GM19351 (cell line): ENCODE results near the gene POC5.
A peak's percentile ranks its signal among the peaks of the same experiment; 100 is the strongest.

ENCODE experiments used
- ATAC-seq: cut with Tn5 transposase; IDR thresholded peaks from one replicate; pipeline ENCODE4 v1.9.1; 2021; ENCODE audit warnings: mild to moderate bottlenecking, moderate library complexity; ENCODE audit not compliant: unreplicated experiment

POC5 gene

DNA sequence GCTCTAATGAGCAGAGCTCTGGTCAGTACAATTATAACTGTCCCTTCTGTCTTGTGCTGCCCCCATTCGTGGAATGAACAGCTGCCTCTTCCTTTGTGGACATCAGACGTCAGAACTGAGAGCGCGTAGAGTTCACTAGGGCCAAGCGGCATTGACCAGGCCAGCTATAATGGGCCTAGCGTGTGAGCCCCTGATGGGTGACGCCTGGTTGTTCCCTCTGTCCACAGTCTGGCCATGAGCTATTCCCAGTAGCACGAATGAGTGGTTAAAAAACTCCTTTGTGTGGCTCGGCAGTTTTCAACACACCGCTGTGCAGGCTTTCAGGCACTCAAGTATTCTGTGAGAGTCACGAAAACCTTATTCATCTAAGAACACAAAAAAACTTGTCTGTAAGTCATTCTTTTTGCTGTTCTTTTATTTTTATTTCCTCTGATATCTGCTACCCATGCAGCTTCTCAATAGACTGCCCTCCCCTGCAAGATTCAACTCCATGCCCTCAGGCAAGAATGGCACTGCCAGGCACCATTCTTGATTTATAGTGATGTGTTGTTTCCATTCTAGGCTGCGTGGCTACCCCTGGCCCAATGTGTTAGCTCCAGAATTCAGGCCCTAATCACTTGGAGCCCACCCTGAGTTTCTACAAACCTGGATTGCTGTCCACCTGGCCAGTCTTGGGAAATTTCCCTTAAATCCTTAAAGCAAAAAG is 53.5 kb downstream of the POC5 start:
- no peak for ATAC-seq

DNA sequence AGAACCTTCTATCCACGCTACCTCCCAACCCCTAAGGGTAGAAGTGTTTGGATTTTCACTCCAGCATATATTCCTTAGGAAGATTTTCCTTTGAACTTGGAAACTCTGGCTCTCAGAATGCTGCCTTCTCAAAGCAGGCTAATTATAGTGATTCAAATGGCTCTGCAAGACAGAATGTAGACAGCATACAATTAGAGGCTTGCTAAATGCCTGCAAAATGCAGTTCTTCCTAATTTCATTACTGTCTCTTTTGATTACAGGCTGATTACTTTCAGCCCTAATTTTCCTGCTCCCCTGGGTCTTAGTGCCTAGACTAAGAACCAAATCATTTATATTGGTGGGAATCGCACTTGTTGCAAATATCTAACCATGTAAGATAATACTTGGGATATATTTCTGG is 55.2 kb downstream of the POC5 start:
- ATAC-seq: no peak

DNA sequence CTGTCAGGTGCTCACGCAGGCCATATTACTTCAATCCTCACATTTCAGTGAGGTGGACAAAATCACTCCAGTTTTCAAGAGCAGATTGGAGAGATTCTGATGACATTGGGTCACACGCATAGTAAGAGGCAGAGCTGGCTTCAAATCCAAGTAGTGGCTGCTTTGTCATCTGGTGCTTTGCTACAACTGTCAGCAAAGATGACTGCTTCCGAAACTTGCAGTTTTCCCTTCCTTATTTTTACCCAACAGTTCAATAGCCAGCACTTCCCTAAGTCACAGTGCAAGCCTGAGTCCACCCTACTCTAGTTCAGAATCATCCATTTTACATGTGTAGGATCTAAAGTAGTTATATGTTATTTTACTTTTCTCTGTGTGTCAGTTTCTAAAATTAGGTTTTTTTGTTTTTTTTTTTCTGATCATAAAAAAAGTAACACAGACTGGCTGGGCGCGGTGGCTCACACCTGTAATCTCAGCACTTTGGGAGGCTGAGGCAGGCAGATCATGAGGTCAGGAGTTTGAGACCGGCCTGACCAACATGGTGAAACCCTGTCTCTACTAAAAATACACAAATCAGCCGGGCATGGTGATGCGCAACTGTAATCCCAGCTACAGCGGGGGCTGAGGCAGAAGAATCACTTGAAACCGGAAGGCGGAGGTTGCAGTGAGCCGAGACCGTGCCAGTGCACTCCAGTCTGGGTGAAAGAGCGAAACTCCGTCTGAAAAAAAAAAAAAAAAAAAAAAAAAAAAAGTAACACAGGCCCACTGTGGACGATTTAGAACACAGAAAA is 56.4 kb downstream of the POC5 start:
- ATAC-seq: peak; percentile 70

DNA sequence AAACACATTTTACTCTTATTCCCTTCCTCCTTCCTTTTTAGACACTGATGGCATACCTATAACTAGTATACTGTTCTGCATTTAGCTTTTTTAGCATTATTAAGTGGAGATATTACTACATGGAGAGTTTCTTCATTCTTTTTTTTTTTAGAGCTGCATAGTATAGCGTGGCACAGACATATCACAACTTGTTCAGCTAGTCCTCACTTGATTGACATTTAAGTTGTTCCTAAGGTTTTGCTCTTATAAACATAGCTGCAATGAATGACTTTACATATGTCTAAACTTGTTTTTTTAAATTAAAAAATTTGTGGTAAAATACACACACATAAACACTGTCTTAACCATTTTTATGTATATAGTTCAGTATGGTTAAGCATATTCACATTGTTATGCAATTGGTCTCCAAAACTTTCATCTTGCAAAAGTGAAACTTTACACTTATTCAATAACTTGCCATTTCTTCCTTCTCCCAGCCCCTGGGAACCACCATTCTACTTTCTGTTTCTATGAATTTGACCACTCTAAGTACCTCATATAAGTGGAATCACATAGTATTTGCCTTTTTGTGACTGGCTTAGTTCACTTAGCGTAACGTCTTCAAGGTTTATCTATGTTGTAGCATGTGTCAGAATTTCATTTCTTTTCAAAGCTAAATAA is 57.3 kb downstream of the POC5 start:
- no peak for ATAC-seq

- ATAC-seq: no peak
Observed at GRCh38 chr5:75656311-75657003, 60.8 kb downstream of the POC5 start.

DNA sequence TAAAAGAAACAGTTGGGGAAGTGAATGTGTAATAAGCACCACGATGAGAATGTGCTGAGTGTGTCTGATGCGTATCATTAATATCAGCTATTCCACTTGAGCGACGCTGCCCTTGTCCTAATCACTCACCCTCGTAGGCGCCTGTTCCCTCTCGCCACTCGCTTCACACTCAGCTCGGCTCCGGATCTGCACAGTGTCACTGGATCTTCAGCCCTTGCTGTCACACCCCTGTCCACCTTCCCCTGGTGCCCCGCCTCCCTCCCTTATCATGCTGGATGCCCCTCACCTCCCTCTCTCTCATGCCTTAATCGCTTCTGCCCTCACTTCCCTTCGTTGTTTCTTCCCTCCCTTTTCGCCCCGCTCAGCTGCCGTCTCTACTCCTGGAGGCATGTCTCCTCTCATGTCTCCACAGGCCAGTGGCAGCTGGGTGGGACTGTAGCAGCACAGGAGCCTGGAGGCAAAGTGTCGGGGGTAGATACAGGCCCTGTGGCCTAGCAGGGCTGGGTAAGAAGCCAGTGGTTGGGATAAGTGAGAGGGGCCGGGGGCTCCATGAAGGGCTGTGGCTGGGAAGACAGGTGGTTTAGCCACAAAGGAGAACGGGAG is 62.4 kb downstream of the POC5 start:
- no peak for ATAC-seq

DNA sequence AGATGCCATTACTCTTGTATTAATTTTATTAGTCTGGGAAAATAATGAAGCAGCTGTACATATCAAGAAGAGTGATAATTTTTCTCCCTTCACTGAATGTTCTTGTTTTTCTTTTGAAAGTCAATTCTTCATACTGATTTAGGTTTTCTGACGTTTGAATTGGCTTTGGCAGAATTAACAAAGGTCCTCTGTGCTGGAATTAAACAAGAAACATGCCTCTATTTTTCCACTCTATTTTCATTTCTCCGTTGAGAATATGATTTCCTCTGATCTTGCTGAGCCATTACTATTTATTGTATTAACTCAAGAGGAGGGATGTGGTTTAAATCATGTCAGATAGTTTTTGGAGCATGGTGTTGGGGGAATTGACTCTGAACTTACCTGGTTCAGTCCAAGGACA is 63.7 kb downstream of the POC5 start:
- ATAC-seq: no peak

DNA sequence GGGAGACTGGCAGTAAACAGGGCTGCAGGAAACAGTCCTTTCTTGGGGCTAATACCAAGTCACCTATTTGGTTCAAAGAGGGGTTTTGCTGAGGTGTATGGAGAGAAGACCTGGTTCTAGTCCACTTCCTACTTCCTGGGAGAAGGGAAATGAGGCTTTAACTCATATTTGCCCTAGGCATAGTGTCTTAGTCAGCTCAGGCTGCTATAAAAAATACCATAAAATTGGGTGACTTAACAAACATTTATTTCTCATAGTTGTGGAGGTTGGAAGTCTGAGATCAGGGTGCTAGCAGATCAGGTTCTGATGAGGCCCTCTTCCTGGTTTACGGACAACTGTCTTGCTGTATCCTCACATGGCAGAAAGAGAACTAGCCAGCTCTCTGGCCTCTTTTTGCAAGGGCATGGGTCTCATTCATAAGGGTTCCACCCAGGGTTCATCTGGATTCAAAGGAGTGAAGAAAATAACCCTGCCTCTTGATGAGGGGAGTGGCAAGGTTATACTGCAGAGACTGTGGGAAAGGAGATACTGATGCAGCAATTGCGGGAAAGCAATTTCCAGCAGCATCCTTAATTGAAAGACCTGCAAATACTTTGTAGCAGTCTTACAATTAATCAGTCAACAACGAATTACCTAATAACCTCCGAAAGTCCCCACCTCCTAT is 65.5 kb downstream of the POC5 start:
- no peak for ATAC-seq

- no peak for ATAC-seq
Observed at GRCh38 chr5:75648712-75649111, 68.5 kb downstream of the POC5 start.

DNA sequence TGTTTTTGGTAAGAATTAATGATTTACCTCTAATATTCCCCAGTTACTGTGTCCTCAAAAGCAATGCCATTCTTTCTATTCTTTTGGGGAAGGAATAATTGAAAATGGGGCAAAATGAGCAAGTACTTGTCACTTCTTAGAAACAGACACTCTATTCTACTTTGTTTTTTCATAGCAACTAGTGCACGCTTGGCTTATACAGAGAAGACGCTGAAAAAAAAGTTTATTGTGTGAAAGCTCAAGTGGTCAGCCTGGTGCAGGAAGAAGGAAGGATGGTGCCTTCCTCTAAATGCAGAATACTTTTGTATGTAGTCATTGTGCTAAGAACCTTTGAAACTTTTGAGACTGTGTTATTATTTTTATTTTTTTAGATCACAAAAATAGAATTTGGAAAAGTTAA is 76.4 kb downstream of the POC5 start:
- no peak for ATAC-seq

DNA sequence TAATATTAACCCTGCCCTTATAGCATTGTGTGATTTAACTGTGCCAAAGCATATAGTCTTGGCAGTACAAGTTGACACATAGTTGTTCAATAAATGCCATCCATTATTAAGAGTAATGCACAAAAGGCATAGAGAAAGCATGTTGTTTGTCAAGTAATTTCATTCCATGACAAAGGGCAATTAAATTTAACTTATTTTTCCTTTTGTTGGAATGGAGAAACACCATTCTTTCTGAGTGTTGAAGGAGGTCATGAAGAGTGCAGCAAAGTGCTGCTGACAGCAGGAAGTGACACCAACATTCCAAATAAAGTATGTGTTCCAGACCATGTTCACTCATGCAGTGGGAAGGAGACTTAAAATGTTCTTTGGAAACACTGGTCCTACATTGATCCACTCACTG is 76.8 kb downstream of the POC5 start:
- ATAC-seq: no peak

DNA sequence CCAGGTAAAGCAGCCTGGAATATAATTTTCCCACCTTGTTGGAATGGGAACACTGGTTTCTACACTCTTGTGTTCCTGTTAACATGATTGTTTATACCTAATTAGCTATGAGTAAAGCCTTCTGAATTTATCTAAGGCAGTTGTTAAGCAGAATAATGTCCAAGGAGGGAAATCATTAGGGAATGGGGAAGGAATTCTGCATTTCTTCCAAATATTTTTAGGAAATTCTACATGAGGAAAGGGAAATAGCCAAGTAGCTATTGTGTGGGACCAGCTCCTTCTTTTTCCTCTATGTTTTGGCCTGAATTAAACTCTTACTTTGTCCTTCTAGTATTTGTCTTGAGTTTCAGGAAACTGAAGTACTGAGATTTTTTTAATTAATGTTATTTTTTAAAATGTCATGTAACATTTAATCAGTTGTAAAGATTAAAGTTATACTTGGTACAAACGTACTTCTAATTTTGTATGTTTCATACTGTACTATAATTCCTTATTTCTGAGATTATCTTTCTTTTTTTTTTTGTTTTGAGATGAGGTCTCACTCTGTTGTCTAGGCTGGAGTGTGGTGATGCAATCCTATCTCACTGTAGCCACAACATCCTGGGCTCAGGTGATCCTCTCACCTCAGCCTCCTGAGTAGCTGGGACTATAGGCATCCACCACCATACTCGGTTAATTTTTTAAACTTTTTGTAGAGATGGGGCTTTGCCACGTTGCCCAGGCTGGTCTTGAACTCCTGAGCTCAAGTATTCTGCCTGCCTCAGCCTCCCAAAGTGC is 77.5 kb downstream of the POC5 start:
- no peak for ATAC-seq

- ATAC-seq: no peak
Observed at GRCh38 chr5:75637949-75638348, 79.3 kb downstream of the POC5 start.

DNA sequence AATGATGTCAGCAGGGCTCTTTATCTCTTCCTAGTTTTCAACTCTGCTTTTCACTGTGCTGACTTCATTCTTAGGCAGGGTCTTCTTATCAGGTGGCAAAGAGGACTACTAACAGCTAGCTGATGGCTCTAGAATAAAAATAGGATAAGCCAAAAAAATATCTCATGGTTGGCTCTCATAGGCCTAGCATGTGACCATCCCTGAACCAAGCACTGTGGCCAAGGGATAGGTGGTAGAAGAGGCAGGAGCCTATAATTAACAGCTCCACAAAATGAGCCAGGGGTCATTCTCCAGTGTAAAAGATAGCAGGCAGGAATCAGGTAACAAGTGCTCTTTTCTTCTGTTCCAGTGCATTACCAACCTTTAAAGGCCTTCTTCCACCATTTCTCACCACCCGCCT is 84.9 kb downstream of the POC5 start:
- ATAC-seq: no peak

DNA sequence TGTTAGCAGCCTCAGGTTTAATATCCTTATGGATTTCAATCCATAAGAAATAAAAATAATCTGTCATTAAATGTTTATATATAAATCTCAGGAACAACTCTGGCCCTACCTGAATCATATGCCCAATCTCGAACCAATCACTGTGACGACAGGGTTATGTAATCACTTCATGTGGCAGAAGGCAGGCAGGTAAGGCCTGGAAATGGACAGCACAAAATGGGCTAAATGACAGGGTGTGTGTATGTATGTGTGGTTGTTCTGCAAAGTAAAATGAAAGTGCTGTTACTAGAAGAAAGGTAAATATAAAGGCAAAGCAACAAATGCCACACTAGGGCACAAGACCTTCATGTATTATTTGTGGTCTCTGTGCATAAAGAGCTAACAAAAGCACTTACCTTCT is 86.4 kb downstream of the POC5 start:
- no peak for ATAC-seq

- ATAC-seq: no peak
Observed at GRCh38 chr5:75627801-75628200, 89.4 kb downstream of the POC5 start.

DNA sequence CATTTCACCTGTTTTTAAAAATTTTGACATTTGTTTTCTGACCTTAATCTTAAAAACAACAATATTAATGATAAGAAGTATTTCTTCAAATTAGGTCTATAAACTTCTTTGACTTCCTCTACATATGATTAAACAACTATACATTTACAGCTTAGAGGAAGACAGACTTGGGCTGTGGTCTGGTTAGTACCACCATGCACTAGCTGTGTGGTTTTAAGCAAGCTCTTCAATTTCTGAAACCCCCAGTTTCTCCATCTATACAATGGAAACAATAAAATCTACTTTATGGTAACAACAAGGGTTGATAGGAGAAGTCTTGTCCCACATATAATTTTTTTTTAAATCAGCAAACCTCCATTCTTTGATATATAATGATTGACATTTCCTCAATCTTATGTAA is 90.3 kb downstream of the POC5 start:
- ATAC-seq: no peak
